Chondrocyte (in vitro differentiated cells): ENCODE results near the gene EIF4E1B. TPM values are rescaled to one million over a fixed set of nuclear protein-coding genes. Genes with fewer than 3 reads are reported as not detected.
"Not testable (repeated sequence)": the region's sequence is repeated elsewhere in the genome, so short reads cannot be mapped to it uniquely, and the experiment has no call there.

Experiments used
- DNase-seq: peaks from one replicate; pipeline ENCODE4 v3.0.0; 2021; ENCODE audit warnings: mixed read lengths, low spot score
- H3K27ac Mint-ChIP-seq: one replicate; pipeline ENCODE4 v1.8.0; 2021; ENCODE audit warnings: mild to moderate bottlenecking, moderate library complexity, mixed read lengths; ENCODE audit not compliant: unreplicated experiment
- H3K27me3 Mint-ChIP-seq: 2 replicates; pipeline ENCODE4 v1.8.0; 2021; ENCODE audit warnings: low read depth, mixed read lengths
- H3K36me3 Mint-ChIP-seq: 2 replicates; pipeline ENCODE4 v1.8.0; 2021; ENCODE audit warnings: low read depth, mixed read lengths
- H3K4me1 Mint-ChIP-seq: 2 replicates; pipeline ENCODE4 v1.8.0; 2021; ENCODE audit warnings: low read depth, mild to moderate bottlenecking, mixed read lengths
- H3K4me3 Mint-ChIP-seq: one replicate; pipeline ENCODE4 v1.8.0; 2021; ENCODE audit warnings: mild to moderate bottlenecking, moderate library complexity, mixed read lengths; ENCODE audit not compliant: unreplicated experiment
- H3K9me3 Mint-ChIP-seq: 2 replicates; pipeline ENCODE4 v1.8.0; 2021; ENCODE audit warnings: low read depth, mixed read lengths
- CTCF ChIP-seq: fragments of 200-600 bp; sonication (generic); IDR thresholded peaks from 2 replicates; pipeline ENCODE4 v1.5.0; 2021; ENCODE audit warnings: antibody characterized with exemption, mild to moderate bottlenecking, moderate library complexity
- total RNA-seq: library from RNA; stranded (reverse); gene quantifications from 3 replicates; pipeline ENCODE4 v1.2.1, GENCODE V29; 2021

EIF4E1B gene
- total RNA-seq, 1 donor from 2014 or later = not detected

GRCh38 chr5:176589039-176589769, 41.3 kb upstream of the EIF4E1B start:
- TF ChIP-seq CTCF = no peak
- DNase-seq = no peak
- Mint-ChIP-seq H3K4me1 (no peaks in the 10 kb centered on the region), H3K9me3 (peaks cover 5% of the 10 kb centered on the region), H3K36me3 (no peaks in the 10 kb centered on the region), H3K4me3 (no peak overlapping the region), H3K27ac (no peak overlapping the region), H3K27me3 (peaks cover 2% of the 10 kb centered on the region)

- peaks cover 4% of the 10 kb centered on the region for H3K9me3 Mint-ChIP-seq
- H3K27ac Mint-ChIP-seq = no peak overlapping the region
- H3K4me3 Mint-ChIP-seq = no peak overlapping the region
- H3K36me3 Mint-ChIP-seq = no peaks in the 10 kb centered on the region
- H3K4me1 Mint-ChIP-seq = no peaks in the 10 kb centered on the region
- no peak for TF ChIP-seq CTCF
- peaks cover 2% of the 10 kb centered on the region for H3K27me3 Mint-ChIP-seq
- DNase-seq = no peak
Observed at GRCh38 chr5:176590035-176590717, 40.3 kb upstream of the EIF4E1B start.

- H3K27me3 Mint-ChIP-seq, H3K27ac Mint-ChIP-seq, DNase-seq, H3K9me3 Mint-ChIP-seq, H3K4me1 Mint-ChIP-seq, H3K36me3 Mint-ChIP-seq, H3K4me3 Mint-ChIP-seq: not testable (repeated sequence)
Observed at GRCh38 chr5:176591667-176592066, 38.8 kb upstream of the EIF4E1B start.

GRCh38 chr5:176592573-176592972, 37.9 kb upstream of the EIF4E1B start:
- no peaks in the 10 kb centered on the region for H3K36me3 Mint-ChIP-seq
- no peaks in the 10 kb centered on the region for H3K4me1 Mint-ChIP-seq
- no peak overlapping the region for H3K27ac Mint-ChIP-seq
- peaks cover 2% of the 10 kb centered on the region for H3K27me3 Mint-ChIP-seq
- no peaks in the 10 kb centered on the region for H3K9me3 Mint-ChIP-seq
- no peak for TF ChIP-seq CTCF
- no peak overlapping the region for H3K4me3 Mint-ChIP-seq
- DNase-seq = no peak

GRCh38 chr5:176593273-176593869, 37.1 kb upstream of the EIF4E1B start:
- Mint-ChIP-seq H3K27ac (no peak overlapping the region), H3K4me3 (no peak overlapping the region), H3K4me1 (no peaks in the 10 kb centered on the region), H3K27me3 (peaks cover 2% of the 10 kb centered on the region), H3K9me3 (no peaks in the 10 kb centered on the region), H3K36me3 (no peaks in the 10 kb centered on the region)
- no peak for TF ChIP-seq CTCF
- DNase-seq = no peak
